ENCODE data around the gene DCDC2B. TPM values are rescaled to one million over a fixed set of nuclear protein-coding genes. Genes with fewer than 3 reads are reported as not detected.

DCDC2B gene
- total and polyA plus RNA-seq, 2 of the 13 experiments (the other 11 are each of a cell fraction or from before 2014, with no cell fraction given): not detected

GRCh38 chr1:32249831-32250525, 41.1 kb downstream of the DCDC2B start (continued):
- TF ChIP-seq UBTF (CRISPR knock-in tag; IDR thresholded peaks at IDR 0.05) (peak; percentile 49), HES4 (CRISPR knock-in tag; IDR thresholded peaks at IDR 0.05; ENCODE audit: borderline replicate concordance) (no peak), NR2F2 (IDR thresholded peaks at IDR 0.05; ENCODE audit: borderline replicate concordance, low read depth) (peak; percentile 84), SAFB2 (CRISPR knock-in tag; IDR thresholded peaks at IDR 0.05; ENCODE audit: borderline replicate concordance, low read depth) (no peak; the same call in 1 of the 2 replicates), ARID2 (CRISPR knock-in tag; IDR thresholded peaks at IDR 0.05; ENCODE audit: borderline replicate concordance) (0 out of 2 replicates have a peak, but pooled peaks have one; percentile 50), KMT2B (CRISPR knock-in tag; IDR thresholded peaks at IDR 0.05) (no peak), ELF1 (CRISPR knock-in tag; IDR thresholded peaks at IDR 0.05) (peak; percentile 52), HDAC6 (IDR thresholded peaks at IDR 0.05; ENCODE audit: low read depth, low read length) (no peak), ZNF510 (CRISPR knock-in tag; IDR thresholded peaks at IDR 0.05; ENCODE audit: low read depth) (peak; percentile 78; the same call in 1 of the 2 replicates), RFXANK (CRISPR knock-in tag; IDR thresholded peaks at IDR 0.05) (peak; percentile 70; the same call in 1 of the 2 replicates), TBL1XR1 (IDR thresholded peaks at IDR 0.05; ENCODE audit: borderline replicate concordance, low read length, partially characterized antibody) (peak; percentile 78), ZNF768 (CRISPR knock-in tag; IDR thresholded peaks at IDR 0.05) (peak; percentile 24; the same call in 1 of the 2 replicates), TEAD3 (CRISPR knock-in tag; optimal IDR thresholded peaks at IDR 0.05; ENCODE audit: borderline replicate concordance) (peak; percentile 66), ZNF331 (CRISPR knock-in tag; IDR thresholded peaks at IDR 0.05) (no peak), ZNF878 (CRISPR knock-in tag; IDR thresholded peaks at IDR 0.05) (peak; percentile 60; the same call in 1 of the 2 replicates), PHF21A (CRISPR knock-in tag; IDR thresholded peaks at IDR 0.05) (peak; percentile 92), ZNF430 (CRISPR knock-in tag; IDR thresholded peaks at IDR 0.05) (peak; percentile 51; the same call in 1 of the 2 replicates), KDM5A (IDR thresholded peaks at IDR 0.05; ENCODE audit: borderline replicate concordance, low read length) (peak; percentile 23; the same call in 1 of the 2 replicates), MAFF (IDR thresholded peaks at IDR 0.05; ENCODE audit: low read depth, low read length) (no peak)
- TF ChIP-seq, protein P1, sequence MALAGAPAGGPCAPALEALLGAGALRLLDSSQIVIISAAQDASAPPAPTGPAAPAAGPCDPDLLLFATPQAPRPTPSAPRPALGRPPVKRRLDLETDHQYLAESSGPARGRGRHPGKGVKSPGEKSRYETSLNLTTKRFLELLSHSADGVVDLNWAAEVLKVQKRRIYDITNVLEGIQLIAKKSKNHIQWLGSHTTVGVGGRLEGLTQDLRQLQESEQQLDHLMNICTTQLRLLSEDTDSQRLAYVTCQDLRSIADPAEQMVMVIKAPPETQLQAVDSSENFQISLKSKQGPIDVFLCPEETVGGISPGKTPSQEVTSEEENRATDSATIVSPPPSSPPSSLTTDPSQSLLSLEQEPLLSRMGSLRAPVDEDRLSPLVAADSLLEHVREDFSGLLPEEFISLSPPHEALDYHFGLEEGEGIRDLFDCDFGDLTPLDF (CRISPR knock-in tag; IDR thresholded peaks at IDR 0.05): no peak
- TF ChIP-seq, protein P2, sequence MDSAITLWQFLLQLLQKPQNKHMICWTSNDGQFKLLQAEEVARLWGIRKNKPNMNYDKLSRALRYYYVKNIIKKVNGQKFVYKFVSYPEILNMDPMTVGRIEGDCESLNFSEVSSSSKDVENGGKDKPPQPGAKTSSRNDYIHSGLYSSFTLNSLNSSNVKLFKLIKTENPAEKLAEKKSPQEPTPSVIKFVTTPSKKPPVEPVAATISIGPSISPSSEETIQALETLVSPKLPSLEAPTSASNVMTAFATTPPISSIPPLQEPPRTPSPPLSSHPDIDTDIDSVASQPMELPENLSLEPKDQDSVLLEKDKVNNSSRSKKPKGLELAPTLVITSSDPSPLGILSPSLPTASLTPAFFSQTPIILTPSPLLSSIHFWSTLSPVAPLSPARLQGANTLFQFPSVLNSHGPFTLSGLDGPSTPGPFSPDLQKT (CRISPR knock-in tag; IDR thresholded peaks at IDR 0.05; ENCODE audit: borderline replicate concordance): no peak
- TF ChIP-seq, protein P3, sequence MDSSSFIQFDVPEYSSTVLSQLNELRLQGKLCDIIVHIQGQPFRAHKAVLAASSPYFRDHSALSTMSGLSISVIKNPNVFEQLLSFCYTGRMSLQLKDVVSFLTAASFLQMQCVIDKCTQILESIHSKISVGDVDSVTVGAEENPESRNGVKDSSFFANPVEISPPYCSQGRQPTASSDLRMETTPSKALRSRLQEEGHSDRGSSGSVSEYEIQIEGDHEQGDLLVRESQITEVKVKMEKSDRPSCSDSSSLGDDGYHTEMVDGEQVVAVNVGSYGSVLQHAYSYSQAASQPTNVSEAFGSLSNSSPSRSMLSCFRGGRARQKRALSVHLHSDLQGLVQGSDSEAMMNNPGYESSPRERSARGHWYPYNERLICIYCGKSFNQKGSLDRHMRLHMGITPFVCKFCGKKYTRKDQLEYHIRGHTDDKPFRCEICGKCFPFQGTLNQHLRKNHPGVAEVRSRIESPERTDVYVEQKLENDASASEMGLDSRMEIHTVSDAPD (CRISPR knock-in tag; IDR thresholded peaks at IDR 0.05): peak; percentile 65; the same call in 1 of the 2 replicates
- TF ChIP-seq, protein P4, sequence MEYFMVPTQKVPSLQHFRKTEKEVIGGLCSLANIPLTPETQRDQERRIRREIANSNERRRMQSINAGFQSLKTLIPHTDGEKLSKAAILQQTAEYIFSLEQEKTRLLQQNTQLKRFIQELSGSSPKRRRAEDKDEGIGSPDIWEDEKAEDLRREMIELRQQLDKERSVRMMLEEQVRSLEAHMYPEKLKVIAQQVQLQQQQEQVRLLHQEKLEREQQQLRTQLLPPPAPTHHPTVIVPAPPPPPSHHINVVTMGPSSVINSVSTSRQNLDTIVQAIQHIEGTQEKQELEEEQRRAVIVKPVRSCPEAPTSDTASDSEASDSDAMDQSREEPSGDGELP (IDR thresholded peaks at IDR 0.05; ENCODE audit: borderline replicate concordance, low read depth): peak; percentile 87; the same call in 1 of the 2 replicates
